ENCODE measurements around the gene GPR152. TPM values are rescaled to one million over a fixed set of nuclear protein-coding genes. Genes with fewer than 3 reads are reported as not detected.
A peak's percentile ranks its signal among the peaks of the same experiment; 100 is the strongest.

The GPR152 gene
- total RNA-seq, 2 donors from 2014 or later: not detected

GRCh38 chr11:67412495-67413179 is 39.9 kb downstream of the GPR152 start:
- WGBS, 2 experiments (ENCODE audit: insufficient coverage in 1 of 2, insufficient read length in 1 of 2): 85% methylated on average over 8 to 9 of the region's 9 CpGs
- Mint-ChIP-seq H3K27ac (no peak overlapping the region), H3K36me3 (ENCODE audit: low read depth) (no peaks in the 10 kb centered on the region), H3K4me3 (no peak overlapping the region), H3K4me1 (peaks cover 21% of the 10 kb centered on the region), H3K9me3 (no peaks in the 10 kb centered on the region), H3K27me3 (ENCODE audit: insufficient read depth) (peaks cover 26% of the 10 kb centered on the region)
- Histone ChIP-seq H3K4me3 (ENCODE audit: low read length) (no peak overlapping the region), H3K9ac (ENCODE audit: extremely low read depth, low read length, poor library complexity, severe bottlenecking) (no peak overlapping the region), H3K9me3 (ENCODE audit: control insufficient read depth, low read length) (no peaks in the 10 kb centered on the region), H3K4me1 (ENCODE audit: control insufficient read depth, insufficient read depth, low read length) (peaks cover 14% of the 10 kb centered on the region), H3K36me3 (ENCODE audit: control insufficient read depth, insufficient read depth, low read length) (no peaks in the 10 kb centered on the region), H3K27me3 (ENCODE audit: control insufficient read depth, insufficient read depth, low read length, poor library complexity, severe bottlenecking) (peaks cover 8% of the 10 kb centered on the region), H3K27ac (ENCODE audit: low read depth, low read length) (no peak overlapping the region)
- DNase-seq: no peak
- TF ChIP-seq CTCF (conservative IDR thresholded peaks at IDR 0.05): no peak

GRCh38 chr11:67411785-67412152 is 40.8 kb downstream of the GPR152 start:
- no peaks in the 10 kb centered on the region for H3K9me3 Mint-ChIP-seq
- H3K27me3 Mint-ChIP-seq (ENCODE audit: insufficient read depth): peaks cover 30% of the 10 kb centered on the region
- TF ChIP-seq CTCF (conservative IDR thresholded peaks at IDR 0.05): no peak
- no peak overlapping the region for H3K4me3 Mint-ChIP-seq
- Histone ChIP-seq H3K4me1 (ENCODE audit: control insufficient read depth, insufficient read depth, low read length) (peaks cover 14% of the 10 kb centered on the region), H3K36me3 (ENCODE audit: control insufficient read depth, insufficient read depth, low read length) (no peaks in the 10 kb centered on the region), H3K27me3 (ENCODE audit: control insufficient read depth, insufficient read depth, low read length, poor library complexity, severe bottlenecking) (peaks cover 8% of the 10 kb centered on the region), H3K9me3 (ENCODE audit: control insufficient read depth, low read length) (no peaks in the 10 kb centered on the region), H3K27ac (ENCODE audit: low read depth, low read length) (no peak overlapping the region), H3K4me3 (ENCODE audit: low read length) (no peak overlapping the region), H3K9ac (ENCODE audit: extremely low read depth, low read length, poor library complexity, severe bottlenecking) (no peak overlapping the region)
- WGBS, 2 experiments (ENCODE audit: insufficient coverage in 1 of 2, insufficient read length in 1 of 2): 61 to 88% methylated on average over 2 to 7 of the region's 7 CpGs
- no peaks in the 10 kb centered on the region for H3K36me3 Mint-ChIP-seq (ENCODE audit: low read depth)
- no peak overlapping the region for H3K27ac Mint-ChIP-seq
- H3K4me1 Mint-ChIP-seq: peaks cover 20% of the 10 kb centered on the region
- no peak for DNase-seq

- Histone ChIP-seq H3K27ac (ENCODE audit: low read depth, low read length) (no peak overlapping the region), H3K4me1 (ENCODE audit: control insufficient read depth, insufficient read depth, low read length) (peaks cover 14% of the 10 kb centered on the region), H3K9ac (ENCODE audit: extremely low read depth, low read length, poor library complexity, severe bottlenecking) (no peak overlapping the region), H3K9me3 (ENCODE audit: control insufficient read depth, low read length) (no peaks in the 10 kb centered on the region), H3K4me3 (ENCODE audit: low read length) (no peak overlapping the region), H3K36me3 (ENCODE audit: control insufficient read depth, insufficient read depth, low read length) (no peaks in the 10 kb centered on the region), H3K27me3 (ENCODE audit: control insufficient read depth, insufficient read depth, low read length, poor library complexity, severe bottlenecking) (peaks cover 8% of the 10 kb centered on the region)
- H3K4me3 Mint-ChIP-seq: no peak overlapping the region
- no peak for TF ChIP-seq CTCF (conservative IDR thresholded peaks at IDR 0.05)
- peak; percentile 59 for DNase-seq
- H3K27me3 Mint-ChIP-seq (ENCODE audit: insufficient read depth): peaks cover 30% of the 10 kb centered on the region
- H3K27ac Mint-ChIP-seq: peak overlapping the region; percentile 26
- WGBS, 2 experiments (ENCODE audit: insufficient coverage in 1 of 2, insufficient read length in 1 of 2): 71 to 83% methylated on average over 8 to 17 of the region's 17 CpGs
- no peaks in the 10 kb centered on the region for H3K36me3 Mint-ChIP-seq (ENCODE audit: low read depth)
- H3K9me3 Mint-ChIP-seq: no peaks in the 10 kb centered on the region
- H3K4me1 Mint-ChIP-seq: peaks cover 14% of the 10 kb centered on the region
Measured at GRCh38 chr11:67410984-67411784, 41.3 kb downstream of the GPR152 start.

All from endodermal cell (in vitro differentiated cells).